ENCODE measurements around the gene LSM6.

- TF ChIP-seq CTCF (IDR thresholded peaks at IDR 0.05) (no peak), POLR2A (IDR thresholded peaks at IDR 0.05) (no peak)
Observed at GRCh38 chr4:146186041-146186440, 10.5 kb downstream of the LSM6 start.
